ENCODE results near the gene TLCD4.

- TF ChIP-seq, protein P1, sequence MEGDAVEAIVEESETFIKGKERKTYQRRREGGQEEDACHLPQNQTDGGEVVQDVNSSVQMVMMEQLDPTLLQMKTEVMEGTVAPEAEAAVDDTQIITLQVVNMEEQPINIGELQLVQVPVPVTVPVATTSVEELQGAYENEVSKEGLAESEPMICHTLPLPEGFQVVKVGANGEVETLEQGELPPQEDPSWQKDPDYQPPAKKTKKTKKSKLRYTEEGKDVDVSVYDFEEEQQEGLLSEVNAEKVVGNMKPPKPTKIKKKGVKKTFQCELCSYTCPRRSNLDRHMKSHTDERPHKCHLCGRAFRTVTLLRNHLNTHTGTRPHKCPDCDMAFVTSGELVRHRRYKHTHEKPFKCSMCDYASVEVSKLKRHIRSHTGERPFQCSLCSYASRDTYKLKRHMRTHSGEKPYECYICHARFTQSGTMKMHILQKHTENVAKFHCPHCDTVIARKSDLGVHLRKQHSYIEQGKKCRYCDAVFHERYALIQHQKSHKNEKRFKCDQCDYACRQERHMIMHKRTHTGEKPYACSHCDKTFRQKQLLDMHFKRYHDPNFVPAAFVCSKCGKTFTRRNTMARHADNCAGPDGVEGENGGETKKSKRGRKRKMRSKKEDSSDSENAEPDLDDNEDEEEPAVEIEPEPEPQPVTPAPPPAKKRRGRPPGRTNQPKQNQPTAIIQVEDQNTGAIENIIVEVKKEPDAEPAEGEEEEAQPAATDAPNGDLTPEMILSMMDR (IDR thresholded peaks at IDR 0.05; ENCODE audit: low read depth, low read length, poor library complexity, severe bottlenecking): peak; percentile 69
- TF ChIP-seq EZH2phosphoT487 (IDR thresholded peaks at IDR 0.05; ENCODE audit: borderline replicate concordance, low read length): no peak
Measured at GRCh38 chr1:95116580-95117206, 462 bp upstream of the TLCD4 start.
